OCI-M2 (cell line): ENCODE measurements around the gene CIC.

ENCODE experiments used
- DNase-seq: peaks from one replicate; lab custom pipeline; 2025; ENCODE audit not compliant: unreplicated experiment; lab: John Stamatoyannopoulos, UW

The CIC gene

GRCh38 chr19:42275103-42275502, 6.1 kb downstream of the CIC start:
- DNase-seq = no peak

GRCh38 chr19:42275517-42275916, 6.5 kb downstream of the CIC start:
- DNase-seq = no peak

- no peak for DNase-seq
Measured at GRCh38 chr19:42276284-42276683, 7.2 kb downstream of the CIC start.

GRCh38 chr19:42276821-42277220, 7.8 kb downstream of the CIC start:
- DNase-seq = no peak

GRCh38 chr19:42277821-42278451, 8.9 kb downstream of the CIC start:
- no peak for DNase-seq

GRCh38 chr19:42278452-42279154, 9.6 kb downstream of the CIC start:
- DNase-seq = no peak

GRCh38 chr19:42279155-42279901, 10.3 kb downstream of the CIC start:
- no peak for DNase-seq

GRCh38 chr19:42279902-42280814, 11.1 kb downstream of the CIC start:
- peak; percentile 56 for DNase-seq

- DNase-seq = no peak
Measured at GRCh38 chr19:42280815-42281145, 11.7 kb downstream of the CIC start.

GRCh38 chr19:42281146-42281826, 12.2 kb downstream of the CIC start:
- no peak for DNase-seq

GRCh38 chr19:42281827-42282762, 13.0 kb downstream of the CIC start:
- no peak for DNase-seq

- DNase-seq = no peak
Measured at GRCh38 chr19:42282819-42283187, 13.8 kb downstream of the CIC start.

GRCh38 chr19:42283188-42284065, 14.4 kb downstream of the CIC start:
- no peak for DNase-seq

GRCh38 chr19:42284066-42284501, 15.0 kb downstream of the CIC start:
- DNase-seq = no peak

GRCh38 chr19:42284591-42285341, 15.7 kb downstream of the CIC start:
- DNase-seq = no peak

- DNase-seq = no peak
Measured at GRCh38 chr19:42285541-42285941, 16.5 kb downstream of the CIC start.

GRCh38 chr19:42285988-42286348, 16.9 kb downstream of the CIC start:
- DNase-seq = no peak
